ENCODE results near the gene KIF26A. TPM values are rescaled to one million over a fixed set of nuclear protein-coding genes. Genes with fewer than 3 reads are reported as not detected.
A peak's percentile ranks its signal among the peaks of the same experiment; 100 is the strongest.

The KIF26A gene
- total and polyA plus RNA-seq, 8 donors: 0.65 to 21.7 (median 1.5) TPM

- Histone ChIP-seq H3K9me3 (no peaks in the 10 kb centered on the region), H3K27ac (no peak overlapping the region), H3K4me1 (peaks cover 0 to 69% (median 60%) of the 10 kb centered on the region in 4 donors), H3K36me3 (no peaks in the 10 kb centered on the region), H3K27me3 (peaks cover 0 to 21% (median 0%) of the 10 kb centered on the region in 3 donors), H3K4me3 (no peak overlapping the region)
- 40 to 66% (median 58%) methylated on average over 13 to 23 of the region's 23 CpGs for WGBS, 5 donors
- intact Hi-C loops (cut with DNase I; ENCODE audit: low total_unique reads): no loop called here
- TF ChIP-seq POLR2AphosphoS5 (IDR thresholded peaks at IDR 0.05) (no peak), EP300 (IDR thresholded peaks at IDR 0.05) (no peak), POLR2A (IDR thresholded peaks at IDR 0.05) (no peak), CTCF (IDR thresholded peaks at IDR 0.05) (no peak)
- peak in 1 of 2 donors; percentile 50 for DNase-seq
Measured at GRCh38 chr14:104103446-104104075, 34.8 kb upstream of the KIF26A start.

GRCh38 chr14:104104076-104104901 is 34.1 kb upstream of the KIF26A start:
- Histone ChIP-seq H3K4me1 (peaks cover 0 to 76% (median 67%) of the 10 kb centered on the region in 4 donors), H3K36me3 (no peaks in the 10 kb centered on the region), H3K27ac (no peak overlapping the region), H3K27me3 (peaks cover 0 to 21% (median 0%) of the 10 kb centered on the region in 3 donors), H3K4me3 (no peak overlapping the region), H3K9me3 (no peaks in the 10 kb centered on the region)
- DNase-seq: peak in 1 of 2 donors; percentile 16
- 65 to 85% (median 71%) methylated on average over 15 to 35 of the region's 35 CpGs for WGBS, 5 donors
- TF ChIP-seq CTCF (IDR thresholded peaks at IDR 0.05) (no peak), EP300 (IDR thresholded peaks at IDR 0.05) (no peak), POLR2AphosphoS5 (IDR thresholded peaks at IDR 0.05) (no peak), POLR2A (IDR thresholded peaks at IDR 0.05) (no peak)
- intact Hi-C loops (cut with DNase I; ENCODE audit: low total_unique reads): no loop called here

GRCh38 chr14:104105071-104105821 is 33.1 kb upstream of the KIF26A start:
- no peak for TF ChIP-seq CTCF (IDR thresholded peaks at IDR 0.05)
- TF ChIP-seq POLR2A (IDR thresholded peaks at IDR 0.05): no peak
- TF ChIP-seq EP300 (IDR thresholded peaks at IDR 0.05): no peak
- TF ChIP-seq POLR2AphosphoS5 (IDR thresholded peaks at IDR 0.05): no peak
- DNase-seq: peak; percentile 33 to 51
- Histone ChIP-seq H3K36me3 (no peaks in the 10 kb centered on the region), H3K4me1 (peaks cover 0 to 76% (median 66%) of the 10 kb centered on the region in 4 donors), H3K9me3 (no peaks in the 10 kb centered on the region), H3K4me3 (no peak overlapping the region), H3K27ac (peak overlapping the region in 2 of 5 donors; percentile 48 to 65), H3K27me3 (peaks cover 0 to 21% (median 0%) of the 10 kb centered on the region in 3 donors)
- WGBS, 5 donors: 72 to 83% (median 75%) methylated on average over 5 to 27 of the region's 27 CpGs
- intact Hi-C loops (cut with DNase I; ENCODE audit: low total_unique reads): no loop called here

Data from stomach (tissue), 9 donors.